Measurements from ENCODE around the gene CHN2. TPM values are rescaled to one million over a fixed set of nuclear protein-coding genes. Genes with fewer than 3 reads are reported as not detected.

The CHN2 gene
- total RNA-seq, 1 experiment from 2014 or later = 7.7 TPM

DNA sequence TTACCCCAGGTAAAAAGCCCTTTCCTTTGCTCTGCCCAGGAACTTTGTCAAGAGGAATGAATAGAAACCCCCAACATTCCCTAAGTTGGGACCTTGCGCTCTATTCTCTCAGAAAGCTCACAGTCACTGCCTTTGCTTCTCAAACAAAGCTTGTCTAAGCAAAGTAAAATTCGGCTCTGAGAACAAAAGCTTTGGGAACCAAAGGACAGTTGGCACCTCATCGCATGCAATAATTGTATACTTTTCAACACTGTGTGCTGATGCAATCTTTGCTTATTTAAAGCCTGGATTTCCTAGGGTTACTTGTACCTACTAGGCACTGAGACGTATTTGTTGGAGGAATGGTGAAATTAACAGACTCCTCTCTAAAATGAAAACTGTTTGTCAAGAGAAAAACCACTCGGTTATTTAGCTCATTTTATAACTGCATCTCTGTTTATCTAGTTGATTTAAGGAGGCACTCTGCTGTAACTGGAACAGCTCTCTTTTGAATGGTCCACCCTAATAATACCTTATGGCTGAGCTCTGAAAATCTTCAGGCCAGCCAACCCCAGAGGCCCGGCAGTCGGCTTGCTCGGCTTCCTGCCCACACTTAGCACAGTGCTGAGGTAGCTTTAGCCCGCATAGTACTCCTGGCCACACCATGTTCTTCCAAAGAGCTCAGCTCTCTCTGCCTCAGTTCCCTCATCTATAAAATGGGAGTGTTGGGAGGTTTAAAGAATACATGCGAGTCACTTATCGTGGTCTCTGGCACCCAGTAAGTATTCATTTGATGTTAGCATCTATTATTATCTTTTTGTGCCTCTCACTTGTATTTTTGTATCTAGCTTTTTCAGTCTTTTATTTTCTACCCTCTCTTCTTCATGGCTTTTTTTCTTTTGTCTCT, 288.9 kb downstream of the CHN2 start:
- no peaks in the 10 kb centered on the region for H3F3A ChIP-seq (ENCODE audit: low read length, unreplicated experiment)
- BruUV-seq (replicated peaks) = no TSS peak
- no peaks in the 10 kb centered on the region for H3K9me3 ChIP-seq (ENCODE audit: low read length)
- H3K27me3 ChIP-seq (ENCODE audit: low read length) = no peaks in the 10 kb centered on the region
- CTCF ChIA-PET = no interaction called here
- H3K4me1 ChIP-seq (ENCODE audit: insufficient read depth, low read length) = peaks cover under 1% of the 10 kb centered on the region; the same call in 1 of the 2 replicates
- no peak for DNase-seq
- no peak overlapping the region for H2AFZ ChIP-seq (ENCODE audit: low read length)
- no peak for TF ChIP-seq EZH2 (IDR thresholded peaks at IDR 0.05; ENCODE audit: low read length, unreplicated experiment)
- POLR2A ChIA-PET (ENCODE audit: unreplicated experiment) = no interaction called here
- H3K9ac ChIP-seq (ENCODE audit: low read length) = no peak overlapping the region
- no peaks in the 10 kb centered on the region for H3K79me2 ChIP-seq (ENCODE audit: low read length)
- no peak overlapping the region for H3K4me3 ChIP-seq (ENCODE audit: low read length)
- H3K9me2 ChIP-seq (replicated peaks; ENCODE audit: low read length) = no peaks in the 10 kb centered on the region
- no peak for ATAC-seq
- H3K4me2 ChIP-seq (ENCODE audit: low read length) = no peak overlapping the region
- no peak overlapping the region for H3K27ac ChIP-seq (ENCODE audit: low read length)
- no peaks in the 10 kb centered on the region for H3K36me3 ChIP-seq (ENCODE audit: low read depth, low read length)
- intact Hi-C loops (cut with micrococcal nuclease) = no loop called here
- H4K20me1 ChIP-seq (ENCODE audit: low read length) = no peaks in the 10 kb centered on the region

DNA sequence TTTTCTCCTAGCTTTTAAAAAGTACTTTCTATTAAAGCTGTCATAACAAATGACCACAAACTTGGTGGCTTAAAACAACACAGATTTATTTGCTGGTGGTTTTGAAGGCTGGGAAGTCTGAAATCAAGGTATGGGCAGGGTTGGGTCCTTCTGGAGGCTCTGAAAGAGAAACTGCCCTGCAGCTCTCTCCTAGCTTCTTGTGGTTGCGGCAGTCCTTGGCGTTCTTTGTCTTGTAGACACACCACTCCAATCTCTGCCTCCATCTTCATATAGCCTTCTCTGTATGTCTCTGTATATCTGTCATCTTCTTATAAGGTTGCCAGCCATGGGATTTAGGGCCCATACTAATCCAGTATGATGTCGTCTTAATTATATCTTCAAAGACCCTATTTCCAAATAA, 289.7 kb downstream of the CHN2 start:
- H3K79me2 ChIP-seq (ENCODE audit: low read length) = no peaks in the 10 kb centered on the region
- peaks cover 9% of the 10 kb centered on the region for H3K4me1 ChIP-seq (ENCODE audit: insufficient read depth, low read length)
- no peaks in the 10 kb centered on the region for H3F3A ChIP-seq (ENCODE audit: low read length, unreplicated experiment)
- intact Hi-C loops (cut with micrococcal nuclease) = no loop called here
- ATAC-seq = no peak
- H3K4me2 ChIP-seq (ENCODE audit: low read length) = no peak overlapping the region
- H2AFZ ChIP-seq (ENCODE audit: low read length) = no peak overlapping the region
- BruUV-seq (replicated peaks) = no TSS peak
- H3K36me3 ChIP-seq (ENCODE audit: low read depth, low read length) = no peaks in the 10 kb centered on the region
- no peaks in the 10 kb centered on the region for H3K27me3 ChIP-seq (ENCODE audit: low read length)
- no peaks in the 10 kb centered on the region for H4K20me1 ChIP-seq (ENCODE audit: low read length)
- H3K9me3 ChIP-seq (ENCODE audit: low read length) = no peaks in the 10 kb centered on the region
- no peak overlapping the region for H3K4me3 ChIP-seq (ENCODE audit: low read length)
- H3K27ac ChIP-seq (ENCODE audit: low read length) = no peak overlapping the region
- POLR2A ChIA-PET (ENCODE audit: unreplicated experiment) = no interaction called here
- no peak overlapping the region for H3K9ac ChIP-seq (ENCODE audit: low read length)
- CTCF ChIA-PET = no interaction called here
- no peak for DNase-seq
- TF ChIP-seq CTCF (conservative IDR thresholded peaks at IDR 0.05; ENCODE audit: low read depth, low read length) (no peak), EZH2phosphoT487 (IDR thresholded peaks at IDR 0.05; ENCODE audit: borderline replicate concordance, low read length) (no peak), EZH2 (IDR thresholded peaks at IDR 0.05; ENCODE audit: low read length, unreplicated experiment) (no peak)
- no peaks in the 10 kb centered on the region for H3K9me2 ChIP-seq (replicated peaks; ENCODE audit: low read length)

DNA sequence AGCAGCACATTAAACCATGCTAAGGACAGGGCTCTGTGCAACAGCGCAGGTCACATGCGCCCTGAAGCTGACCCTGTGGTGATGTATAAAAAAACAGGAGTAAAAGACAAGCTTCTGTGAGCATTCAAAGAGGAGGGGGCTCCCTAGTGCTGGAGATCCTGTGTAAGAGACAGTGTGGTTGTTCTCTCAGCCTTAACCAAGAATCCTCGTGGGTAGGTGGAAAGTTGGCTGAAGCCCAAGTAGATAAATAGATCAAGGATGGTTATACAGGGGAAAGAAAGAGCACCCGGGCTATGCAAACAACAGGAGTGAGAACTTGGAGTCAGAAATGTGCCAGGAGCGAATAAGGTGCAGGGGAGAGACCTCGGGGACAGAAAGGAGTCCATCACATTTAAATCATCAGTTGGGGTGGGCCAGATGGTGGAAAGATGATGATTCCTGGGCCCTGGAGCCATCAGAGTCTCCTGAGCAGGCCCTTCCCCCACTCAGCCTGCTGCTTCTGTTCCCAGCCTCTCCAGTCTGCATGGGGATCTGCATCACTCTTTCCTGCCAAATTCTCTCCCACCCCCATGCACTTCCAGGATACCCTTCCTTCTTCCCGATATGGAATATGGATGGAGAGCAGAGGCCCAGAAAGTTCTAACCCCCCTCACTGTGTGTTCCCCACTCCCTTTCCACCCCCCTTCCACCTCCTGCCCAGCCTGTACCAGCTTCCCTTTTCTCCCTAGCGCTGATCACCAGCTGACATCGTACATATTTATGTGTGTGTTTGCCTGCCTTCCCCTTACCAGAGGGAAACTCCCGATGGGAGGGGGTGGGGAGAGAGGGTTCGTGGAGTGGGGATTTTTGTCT, 291.0 kb downstream of the CHN2 start:
- CTCF ChIA-PET = no interaction called here
- ATAC-seq = no peak

More for the DNA sequence above, 291.0 kb downstream of the CHN2 start:
- no peak for TF ChIP-seq CTCF (conservative IDR thresholded peaks at IDR 0.05; ENCODE audit: low read depth, low read length)
- no peak for TF ChIP-seq EZH2phosphoT487 (IDR thresholded peaks at IDR 0.05; ENCODE audit: borderline replicate concordance, low read length)
- TF ChIP-seq EZH2 (IDR thresholded peaks at IDR 0.05; ENCODE audit: low read length, unreplicated experiment) = no peak
- H3K79me2 ChIP-seq (ENCODE audit: low read length) = no peaks in the 10 kb centered on the region
- H4K20me1 ChIP-seq (ENCODE audit: low read length) = no peaks in the 10 kb centered on the region
- H3K4me2 ChIP-seq (ENCODE audit: low read length) = no peak overlapping the region
- no peaks in the 10 kb centered on the region for H3K9me3 ChIP-seq (ENCODE audit: low read length)
- POLR2A ChIA-PET (ENCODE audit: unreplicated experiment) = interaction anchor here (0.6 to 0.7 kb wide), 2 partner anchors 650 to 821 kb away, joined by 5 to 33 read pairs; no protein-coding TSS in a partner anchor
- no TSS peak for BruUV-seq (replicated peaks)
- intact Hi-C loops (cut with micrococcal nuclease) = no loop called here
- no peaks in the 10 kb centered on the region for H3K9me2 ChIP-seq (replicated peaks; ENCODE audit: low read length)
- H3K27ac ChIP-seq (ENCODE audit: low read length) = no peak overlapping the region
- no peak overlapping the region for H3K4me3 ChIP-seq (ENCODE audit: low read length)
- H3K36me3 ChIP-seq (ENCODE audit: low read depth, low read length) = no peaks in the 10 kb centered on the region
- H3K27me3 ChIP-seq (ENCODE audit: low read length) = no peaks in the 10 kb centered on the region
- no peak for DNase-seq
- no peak overlapping the region for H3K9ac ChIP-seq (ENCODE audit: low read length)
- no peak overlapping the region for H2AFZ ChIP-seq (ENCODE audit: low read length)
- no peaks in the 10 kb centered on the region for H3F3A ChIP-seq (ENCODE audit: low read length, unreplicated experiment)
- peaks cover 13% of the 10 kb centered on the region for H3K4me1 ChIP-seq (ENCODE audit: insufficient read depth, low read length)
